HG02610 (cell line): Measurements from ENCODE around the gene ARHGEF2.
"Not testable (repeated sequence)": the region's sequence is repeated elsewhere in the genome, so short reads cannot be mapped to it uniquely, and the experiment has no call there.

Experiments used
- ATAC-seq: cut with Tn5 transposase; IDR thresholded peaks from one replicate; pipeline ENCODE4 v1.9.1; 2021; ENCODE audit warnings: mild to moderate bottlenecking, moderate library complexity; ENCODE audit not compliant: unreplicated experiment

ARHGEF2 gene

DNA sequence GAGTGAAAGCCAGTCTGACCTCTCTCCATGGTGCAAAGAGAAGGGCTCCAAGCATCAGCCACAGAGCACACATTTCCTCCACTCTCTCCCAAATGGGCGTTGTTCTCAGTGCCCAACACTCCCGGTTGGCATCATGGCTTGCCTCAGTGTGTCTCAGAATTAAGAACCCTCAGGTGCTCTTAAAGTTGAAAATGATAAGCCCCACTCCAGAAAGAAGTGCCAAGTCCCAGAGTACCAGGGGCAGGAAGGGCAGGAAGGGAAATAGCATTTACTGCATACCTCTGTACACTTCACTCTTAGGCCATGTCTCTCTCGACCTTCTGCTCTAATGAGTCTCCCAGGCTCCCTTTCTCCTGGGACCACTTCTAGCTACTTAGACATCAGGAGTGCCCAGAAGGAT lies 15.2 kb upstream of the ARHGEF2 start:
- no peak for ATAC-seq

DNA sequence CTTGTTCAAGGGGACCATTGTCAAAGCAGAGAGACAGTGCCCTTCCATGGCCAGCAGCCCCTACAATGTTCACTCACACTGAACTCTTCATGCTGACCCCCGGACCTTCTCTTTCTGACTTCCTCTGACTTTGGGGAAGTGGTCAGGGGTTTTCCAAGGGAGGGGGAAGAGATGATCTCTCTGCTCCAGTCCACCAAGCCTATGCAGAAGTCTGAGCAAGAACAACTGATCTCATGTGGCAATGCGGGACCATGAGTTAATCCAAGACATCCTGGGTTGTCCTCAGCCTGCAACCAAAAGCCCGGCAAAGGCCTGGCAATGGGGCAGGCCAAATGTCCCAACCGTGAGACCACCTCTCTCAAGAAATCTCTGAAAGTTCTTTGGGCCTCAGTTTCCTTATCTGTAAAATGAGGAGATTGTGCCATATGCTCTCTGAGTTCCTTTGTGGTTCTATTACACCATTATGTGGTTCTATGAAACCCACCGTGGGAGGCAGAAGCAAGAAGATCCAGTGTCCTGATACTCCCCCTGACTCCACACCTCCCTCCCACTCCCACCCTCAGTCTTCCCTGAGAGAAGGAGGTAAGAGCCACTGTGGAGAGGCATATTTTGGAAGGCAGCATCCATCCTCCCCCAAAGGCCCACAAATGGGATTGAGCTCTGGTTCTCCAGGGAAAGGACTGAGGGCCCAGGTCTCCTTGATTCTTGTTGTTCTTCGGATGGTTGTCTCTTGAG lies 11.8 kb upstream of the ARHGEF2 start:
- ATAC-seq: peak; percentile 28

DNA sequence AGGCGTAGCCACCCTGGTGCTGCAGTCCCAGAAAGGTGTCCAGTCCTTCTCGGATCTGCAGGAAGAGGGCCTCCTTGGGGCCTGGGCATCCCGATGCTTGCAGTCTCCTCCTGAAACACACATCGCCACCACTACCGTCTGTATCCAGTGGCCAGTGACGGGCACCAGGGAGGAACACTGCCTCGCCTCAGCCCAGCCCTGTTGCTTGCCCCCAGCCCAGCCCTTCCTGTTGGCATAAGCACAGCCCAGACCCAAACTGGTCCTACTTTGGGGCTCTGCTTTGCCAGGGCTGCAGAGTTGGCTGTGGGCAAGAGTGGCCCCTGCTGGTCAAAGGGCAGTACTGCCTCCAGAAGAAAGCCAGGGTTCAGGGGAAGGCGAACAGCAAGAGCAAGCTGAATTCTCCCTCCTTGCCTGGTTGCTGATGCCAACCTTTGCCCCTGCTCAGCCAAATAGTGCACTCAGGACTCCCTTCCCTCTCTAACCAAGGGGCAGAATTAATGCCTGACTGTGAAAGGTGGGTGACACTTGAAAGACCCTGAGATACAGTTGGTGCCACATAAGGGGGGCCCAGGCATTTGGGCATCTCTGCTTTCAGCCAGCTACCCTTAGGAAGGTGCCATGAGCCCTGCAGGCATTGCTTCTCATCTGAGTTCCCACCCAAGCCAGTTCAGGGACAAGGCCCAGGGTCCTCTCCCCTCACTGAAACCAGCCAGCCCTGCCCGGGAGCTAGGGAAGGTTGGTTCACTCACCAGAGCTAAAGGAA lies 11.1 kb upstream of the ARHGEF2 start:
- peak; percentile 69 for ATAC-seq

DNA sequence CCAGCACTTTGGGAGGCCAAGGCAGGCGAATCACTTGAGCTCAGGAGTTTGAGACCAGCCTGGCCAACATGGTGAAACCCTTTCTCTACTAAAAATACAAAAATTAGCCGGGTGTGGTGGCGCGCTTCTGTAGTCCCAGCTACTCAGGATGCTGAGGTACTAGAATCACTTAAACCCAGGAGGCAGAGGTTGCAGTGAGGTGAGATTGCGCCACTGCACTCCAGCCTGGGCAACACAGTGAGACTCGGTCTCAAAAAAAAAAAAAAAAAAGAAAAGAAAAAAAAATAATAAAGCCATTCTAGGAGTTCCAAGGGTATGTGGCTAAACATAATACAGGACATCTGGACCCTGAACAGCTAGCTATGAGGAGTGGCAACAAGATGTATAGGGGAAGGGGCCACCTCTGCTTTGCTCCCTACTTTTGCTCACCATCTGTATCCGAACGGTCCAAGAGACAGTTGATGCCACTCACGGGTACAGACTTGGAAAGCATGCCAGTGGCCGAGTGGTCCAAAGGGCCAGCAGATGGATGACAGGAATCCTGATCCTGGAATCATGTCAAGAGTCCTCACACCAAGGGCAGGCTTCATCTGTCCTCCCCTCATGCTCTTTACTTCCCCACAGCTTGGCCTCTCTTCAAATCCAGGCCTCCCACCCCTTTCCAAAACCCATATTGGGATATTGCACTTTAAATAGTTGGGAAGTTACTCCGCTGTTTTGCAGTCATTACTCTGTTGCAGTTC lies 6.7 kb upstream of the ARHGEF2 start:
- ATAC-seq: not testable (repeated sequence)

DNA sequence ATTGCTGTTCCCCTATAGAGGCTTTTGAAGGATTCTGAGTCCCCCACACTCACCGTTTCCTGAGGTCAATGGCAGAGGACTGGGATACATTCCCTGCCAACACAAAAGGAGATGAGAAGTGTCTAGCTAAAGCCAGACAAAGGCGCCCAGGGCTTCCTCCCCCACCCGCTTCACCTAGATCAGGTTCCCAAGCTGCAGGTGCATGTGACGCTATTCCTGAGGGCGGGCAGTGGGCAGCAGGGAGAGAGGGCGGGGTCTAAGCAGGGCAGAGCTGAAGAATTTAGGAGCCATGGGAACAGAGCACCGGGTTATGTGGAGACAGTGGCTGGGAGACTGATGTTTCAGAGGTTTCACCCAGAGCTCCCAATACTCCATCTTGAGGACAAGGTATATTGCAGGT lies 6.0 kb upstream of the ARHGEF2 start:
- ATAC-seq: no peak

DNA sequence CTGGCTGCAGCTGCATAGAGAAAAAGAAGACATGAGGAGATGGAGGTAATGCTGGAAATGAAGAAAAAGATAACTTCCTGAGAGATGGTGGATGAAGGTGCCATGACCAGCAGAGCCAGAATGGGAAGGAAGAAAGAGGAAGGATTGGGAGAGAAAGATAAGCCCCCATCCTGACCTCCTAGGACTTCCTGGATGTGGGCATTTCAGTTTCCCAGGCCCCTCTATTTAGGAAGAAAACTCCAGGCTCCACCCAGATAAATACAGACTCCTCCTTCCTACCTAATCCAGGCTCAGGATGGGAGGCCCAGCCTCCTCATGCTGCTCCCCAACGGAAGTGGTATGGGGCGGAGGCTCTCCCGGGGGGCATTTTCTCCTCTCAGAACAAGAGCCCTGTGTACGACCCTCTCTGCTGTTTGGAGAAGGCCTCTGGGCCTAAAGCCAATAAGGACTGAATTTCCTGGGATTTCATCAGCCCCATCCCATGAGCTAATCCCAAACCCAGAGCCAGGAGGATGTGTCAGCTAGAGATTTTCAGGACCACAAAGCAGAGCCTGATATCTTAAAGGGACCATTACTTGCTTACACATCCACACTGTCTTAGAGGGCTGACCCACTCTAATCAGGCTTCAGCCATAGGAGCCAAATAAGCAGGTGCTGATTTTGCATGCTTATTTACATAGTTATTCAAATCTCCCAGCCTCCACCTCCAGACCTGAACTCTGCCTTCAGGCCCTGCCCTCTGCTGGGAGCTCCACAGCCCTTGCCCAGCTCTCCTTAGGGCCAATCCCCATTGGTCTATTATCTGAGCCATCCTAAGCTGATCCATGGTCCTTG lies 5.1 kb upstream of the ARHGEF2 start:
- no peak for ATAC-seq

DNA sequence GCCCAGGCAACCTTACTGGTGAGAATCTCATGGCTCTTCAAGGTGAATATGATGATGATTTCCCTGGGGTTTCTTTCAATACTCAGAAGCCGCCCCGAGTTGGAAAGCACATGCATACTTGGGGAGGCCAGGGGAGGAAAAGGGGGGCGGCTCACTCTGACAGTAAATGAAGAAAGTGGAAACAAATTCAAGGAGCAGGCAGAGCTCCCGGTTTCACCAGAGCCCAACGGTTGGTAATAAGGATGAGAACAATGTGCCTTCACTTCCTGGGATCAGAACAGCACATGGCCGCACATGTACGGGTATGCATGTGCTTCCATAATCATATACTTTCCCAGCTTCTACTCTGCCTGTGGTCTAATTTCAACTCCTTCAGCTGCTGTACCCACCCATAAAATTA lies 3.8 kb upstream of the ARHGEF2 start:
- ATAC-seq: no peak

DNA sequence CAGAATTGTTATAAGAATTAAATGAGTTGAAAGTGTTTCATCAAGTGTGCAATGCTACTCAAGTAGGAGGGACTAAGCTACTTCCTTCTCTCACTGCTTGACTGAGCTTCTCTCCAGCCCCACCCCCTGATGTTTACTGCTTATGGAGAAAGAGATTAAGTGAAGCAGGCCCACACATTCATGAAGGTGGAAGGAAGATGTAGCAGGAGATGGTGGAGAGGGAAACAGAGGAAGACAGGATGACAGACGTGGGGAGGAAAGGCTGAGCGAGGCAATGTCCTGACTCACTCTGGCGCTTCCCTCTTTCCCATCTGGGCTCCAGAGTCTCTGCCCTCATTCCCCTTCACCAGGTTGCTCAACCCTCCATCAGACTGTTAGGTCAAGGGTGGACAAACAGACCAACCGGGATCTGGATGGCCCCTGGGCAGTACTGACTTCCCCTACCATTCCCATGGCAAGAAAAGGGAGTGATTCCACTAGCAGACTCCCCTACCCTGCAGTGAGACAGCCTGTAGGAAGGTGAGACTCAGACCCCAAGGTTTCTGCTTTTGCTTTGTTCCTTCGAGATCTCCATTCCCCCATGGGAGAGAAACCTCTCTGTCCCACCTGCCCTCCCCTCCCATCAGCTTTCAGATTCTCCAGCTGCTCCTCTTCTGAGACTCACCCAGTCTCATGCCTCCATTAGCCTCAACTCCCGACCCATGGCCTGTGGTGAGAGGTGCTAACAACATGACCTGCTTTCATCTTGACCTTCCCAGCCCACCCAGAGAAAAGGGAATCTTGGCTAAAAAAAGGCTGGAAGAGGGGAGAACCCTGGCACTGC lies 3.1 kb upstream of the ARHGEF2 start:
- ATAC-seq: no peak

DNA sequence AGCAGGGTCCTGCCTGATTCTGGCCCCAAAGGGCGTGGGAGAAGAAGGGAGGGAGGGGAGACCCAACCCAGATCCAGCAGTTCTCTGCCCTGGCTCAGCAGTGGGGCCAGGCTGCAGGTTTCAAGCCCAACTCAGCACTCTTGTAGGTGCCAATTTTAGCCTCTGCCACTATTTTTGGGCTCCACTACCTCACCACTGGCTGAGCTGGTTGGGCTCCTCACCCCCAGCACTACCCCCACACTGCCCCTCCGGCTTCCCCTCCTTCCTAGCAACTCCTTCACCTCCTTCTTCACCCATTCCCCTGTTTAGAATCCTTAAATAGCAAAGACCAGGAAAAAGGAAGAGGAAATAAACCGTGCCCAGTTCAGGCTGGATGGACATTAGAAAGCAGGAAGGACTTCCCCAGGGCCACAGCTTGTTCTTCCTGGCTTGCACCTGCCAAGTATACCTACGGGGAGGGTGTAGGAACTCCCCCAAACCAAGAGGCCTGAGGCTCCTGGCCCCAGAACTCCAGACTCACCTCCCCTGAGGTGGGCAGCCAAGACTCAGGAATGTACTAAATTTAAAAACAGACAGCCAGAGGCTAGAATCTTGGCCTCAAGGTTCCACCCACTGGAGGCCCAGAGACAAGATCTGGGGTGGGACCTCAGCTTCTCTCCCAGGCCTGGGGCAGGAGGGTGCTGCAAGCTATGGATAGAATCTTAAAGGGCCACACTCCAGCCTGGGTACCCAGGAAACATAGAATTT lies 1.4 kb upstream of the ARHGEF2 start:
- ATAC-seq: no peak

DNA sequence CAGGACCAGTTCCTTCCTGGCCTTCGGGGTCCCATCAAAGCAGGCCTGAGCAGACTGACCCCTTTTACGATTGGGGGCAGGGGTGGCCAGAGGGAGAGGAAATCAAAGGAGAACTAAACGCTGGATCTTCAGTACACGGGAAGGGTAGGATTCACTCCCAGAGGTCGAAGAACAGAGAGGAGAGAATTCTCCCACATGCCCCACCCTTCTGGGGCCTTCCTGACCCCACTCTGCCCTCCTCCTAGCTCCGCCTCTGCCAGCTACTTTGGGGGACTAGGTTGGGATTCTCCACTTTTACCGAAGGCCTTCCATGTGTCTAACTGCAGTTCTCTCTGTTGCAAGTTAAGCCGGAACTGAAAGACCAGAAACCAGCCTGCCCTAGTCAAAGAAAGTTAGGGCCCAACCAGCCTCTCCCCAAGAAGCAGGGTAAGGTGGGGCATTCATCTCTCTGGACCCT lies 654 bp upstream of the ARHGEF2 start:
- no peak for ATAC-seq

DNA sequence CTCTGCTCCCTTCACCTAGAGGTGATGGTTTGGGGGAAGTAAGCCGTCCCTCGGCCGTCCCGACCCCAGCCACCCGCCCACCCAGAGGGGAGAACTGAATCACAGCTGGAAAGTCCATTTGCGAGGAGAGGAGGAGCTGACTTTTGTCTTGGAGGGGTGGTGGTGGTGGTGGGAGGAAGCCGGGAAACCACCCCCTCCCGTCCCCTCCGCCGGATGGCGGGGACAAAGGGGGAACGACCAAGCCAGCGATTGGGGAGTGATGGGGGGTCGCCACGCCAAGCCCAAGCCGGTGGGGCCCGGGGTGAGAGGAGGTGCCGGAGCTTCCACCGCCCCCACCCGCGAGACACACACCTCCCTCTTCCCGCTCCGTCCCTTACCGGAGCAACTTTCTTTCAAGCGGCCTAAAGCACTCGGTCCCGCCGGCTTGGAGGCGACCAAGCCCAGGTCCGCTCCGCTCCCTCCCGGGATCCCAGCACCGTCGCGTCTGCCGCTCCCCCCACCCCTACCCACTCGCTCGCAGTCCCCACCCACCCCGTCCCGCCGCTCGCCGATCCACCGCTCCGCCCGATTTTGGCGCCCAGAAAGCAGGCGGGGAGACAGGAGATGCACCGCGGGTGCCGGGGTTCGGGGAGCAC lies 540 bp downstream of the ARHGEF2 start:
- peak; percentile 25 for ATAC-seq

DNA sequence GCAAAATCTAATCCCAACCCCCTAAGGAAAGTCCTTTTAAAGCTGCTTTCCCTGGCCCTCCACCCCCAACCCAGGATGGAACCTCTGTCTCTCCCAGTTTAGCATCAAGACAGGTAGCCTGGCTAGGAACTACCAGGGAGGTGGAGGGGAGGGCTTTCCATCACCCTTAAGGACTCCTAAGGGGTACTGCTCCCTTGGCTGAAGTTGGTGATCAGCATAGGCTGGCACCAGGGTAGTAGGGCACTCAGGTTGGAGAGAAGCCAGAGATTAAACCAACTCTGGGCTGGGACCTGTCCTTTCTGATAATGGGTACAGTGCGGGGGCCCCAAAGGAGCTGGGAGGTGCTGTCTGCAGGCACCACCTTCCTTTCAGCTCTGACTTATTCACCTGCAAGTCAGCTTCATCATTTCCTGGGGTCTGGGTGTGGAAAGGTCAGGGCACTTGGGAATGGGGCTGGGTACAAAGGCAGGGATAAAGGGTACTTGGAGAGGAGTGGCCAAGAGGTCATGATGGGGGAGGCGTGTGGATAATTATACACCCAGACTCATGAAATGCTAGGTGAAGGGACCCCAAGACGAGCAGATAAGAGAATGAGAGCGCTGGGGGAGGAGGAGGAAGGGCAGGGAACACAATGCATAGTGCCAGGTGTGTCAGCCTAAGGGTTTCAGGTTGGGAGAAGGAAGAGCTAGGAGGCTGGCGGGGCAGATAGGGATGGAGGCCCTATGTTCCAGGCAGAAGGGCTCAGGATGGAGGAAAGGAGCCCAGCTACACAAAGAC lies 1.2 kb downstream of the ARHGEF2 start:
- ATAC-seq: no peak

DNA sequence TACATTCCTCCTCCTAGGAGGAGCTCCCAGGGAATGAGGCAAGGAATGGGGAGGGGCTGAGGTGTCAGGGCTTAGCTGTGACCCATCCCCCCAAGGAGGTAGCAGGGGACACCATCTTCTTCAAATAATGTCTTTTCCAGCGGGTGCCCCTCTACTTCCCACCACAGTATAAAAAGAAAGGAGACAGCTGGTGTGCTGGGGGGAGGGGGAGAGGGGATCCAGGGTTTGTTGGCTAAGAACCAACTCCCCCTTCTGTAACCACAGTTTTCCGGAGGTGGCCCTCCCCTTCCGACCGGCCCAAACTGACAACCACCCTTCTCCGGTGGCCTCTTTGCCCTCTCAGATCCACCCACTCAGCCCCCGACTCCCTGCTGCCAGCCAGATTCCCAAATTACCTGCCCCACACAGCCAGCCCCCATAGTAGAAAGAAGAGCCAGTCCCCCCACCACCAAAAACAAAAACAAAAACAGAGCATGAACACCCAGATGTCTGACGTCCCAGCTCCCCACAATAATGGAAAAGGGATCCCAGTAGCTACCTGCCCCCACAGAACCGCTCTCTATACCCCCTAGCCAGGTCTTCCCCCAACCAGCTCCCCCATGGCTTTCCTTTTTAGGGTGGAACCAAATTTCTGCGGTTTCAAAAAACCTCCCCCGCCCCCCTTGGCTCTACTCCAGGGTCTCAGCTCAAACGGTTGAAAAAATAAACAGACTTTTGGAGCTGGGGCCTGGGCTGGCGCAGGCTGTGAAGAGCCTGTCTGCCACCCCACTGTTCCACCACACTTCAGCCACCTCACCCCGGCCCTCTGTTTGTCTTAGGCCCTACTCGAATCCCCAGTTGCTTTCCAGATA lies 2.1 kb downstream of the ARHGEF2 start:
- ATAC-seq: no peak

DNA sequence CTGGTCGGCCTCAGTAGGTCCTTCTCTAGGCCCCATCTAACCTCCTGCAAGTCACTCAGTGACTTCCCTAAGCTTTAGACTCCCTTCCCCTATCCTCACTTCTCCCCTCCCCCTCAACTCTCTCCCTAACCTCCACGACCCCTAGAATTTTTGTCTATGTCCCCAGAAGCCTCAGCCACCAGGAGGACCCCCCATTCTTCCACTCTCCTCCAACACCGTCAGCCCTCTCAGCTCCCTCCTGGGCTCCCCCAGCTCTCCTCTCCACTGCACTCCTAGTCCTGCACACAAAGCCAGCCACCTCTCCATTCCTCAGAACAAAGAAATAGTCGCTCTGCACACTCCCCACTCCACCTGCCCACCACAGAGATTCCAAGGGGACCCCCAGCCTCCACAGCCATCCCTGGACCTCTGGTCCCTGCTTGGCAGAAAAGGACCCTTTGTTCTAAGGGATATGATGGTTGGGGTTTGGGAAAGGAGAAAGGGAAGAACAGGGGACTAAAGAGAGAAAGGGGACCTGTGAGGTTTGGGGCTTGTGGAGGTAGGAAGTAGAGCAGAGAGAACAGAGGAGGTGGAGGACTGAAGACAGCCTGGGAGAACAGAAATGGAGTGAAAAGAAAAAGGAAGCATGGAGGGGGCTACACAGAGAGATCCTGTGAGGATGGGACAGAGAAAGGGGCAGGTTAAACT lies 2.8 kb downstream of the ARHGEF2 start:
- ATAC-seq: no peak

DNA sequence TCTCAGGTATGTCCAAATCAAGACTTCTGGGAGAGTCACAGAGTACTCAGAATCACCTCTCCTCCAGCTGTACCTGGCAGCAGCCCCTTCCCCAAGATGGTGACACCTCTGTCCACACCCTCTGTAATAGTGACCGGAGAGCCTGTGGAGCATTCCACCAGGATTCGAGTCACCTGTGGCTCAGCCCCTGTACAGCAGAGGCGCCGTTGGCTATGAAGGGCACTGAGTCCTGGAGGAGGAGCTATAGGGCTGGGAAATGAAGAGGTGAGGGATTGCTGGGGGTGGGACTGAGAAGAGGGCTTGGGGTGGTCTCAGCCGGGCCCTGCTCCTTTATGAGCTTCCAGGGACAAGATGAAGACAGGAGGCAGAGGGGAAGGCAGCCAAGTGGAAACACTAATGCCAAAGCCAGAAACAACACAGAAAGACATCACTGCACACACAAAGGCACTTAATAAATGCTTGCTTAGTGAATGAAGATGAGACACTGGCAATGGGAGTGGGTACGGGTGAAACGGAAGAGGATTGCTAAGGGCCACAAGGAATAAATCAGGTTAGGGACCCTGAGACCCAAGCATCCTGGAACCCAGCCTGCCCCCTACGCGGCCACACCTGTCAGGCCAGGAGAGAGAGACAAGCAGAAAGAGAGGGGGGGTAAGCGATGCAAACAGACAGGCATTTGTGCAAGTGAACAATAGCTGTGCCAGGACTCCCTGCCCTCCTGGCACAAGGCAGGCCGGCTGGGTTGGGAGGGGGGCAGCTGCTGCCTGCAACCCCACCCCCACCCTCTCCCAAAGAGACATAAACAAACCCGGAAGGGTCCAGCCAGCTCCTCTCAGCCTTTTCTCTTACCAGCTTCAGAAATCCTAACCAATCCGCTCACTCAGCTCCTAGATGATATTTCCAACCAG lies 3.9 kb downstream of the ARHGEF2 start:
- ATAC-seq: no peak
